ENCODE data around the gene CLEC4E.
"Not testable (repeated sequence)": the region's sequence is repeated elsewhere in the genome, so short reads cannot be mapped to it uniquely, and the experiment has no call there.

The CLEC4E gene

DNA sequence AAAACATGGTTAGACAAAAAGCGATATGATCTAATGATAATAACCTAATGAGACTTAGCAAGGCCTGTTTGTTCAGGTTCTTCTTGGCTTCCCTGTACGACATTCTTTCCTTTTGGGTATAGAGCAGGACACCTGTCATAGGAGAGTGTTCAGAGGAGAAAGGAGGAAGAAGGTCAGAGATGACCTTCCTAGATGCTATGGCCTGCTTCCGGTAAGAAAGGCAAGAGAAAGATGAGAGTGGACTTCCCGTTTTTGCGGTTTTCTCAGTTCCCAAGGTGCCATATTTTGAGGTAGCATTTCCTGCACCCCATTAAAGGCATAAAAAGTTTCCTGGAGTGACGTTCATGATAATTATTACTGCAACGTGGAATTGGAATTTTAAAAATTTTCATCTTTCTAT lies 8.7 kb downstream of the CLEC4E start:
- no peak for DNase-seq

GRCh38 chr12:8527250-8528130 lies 13.2 kb downstream of the CLEC4E start:
- DNase-seq: no peak

DNA sequence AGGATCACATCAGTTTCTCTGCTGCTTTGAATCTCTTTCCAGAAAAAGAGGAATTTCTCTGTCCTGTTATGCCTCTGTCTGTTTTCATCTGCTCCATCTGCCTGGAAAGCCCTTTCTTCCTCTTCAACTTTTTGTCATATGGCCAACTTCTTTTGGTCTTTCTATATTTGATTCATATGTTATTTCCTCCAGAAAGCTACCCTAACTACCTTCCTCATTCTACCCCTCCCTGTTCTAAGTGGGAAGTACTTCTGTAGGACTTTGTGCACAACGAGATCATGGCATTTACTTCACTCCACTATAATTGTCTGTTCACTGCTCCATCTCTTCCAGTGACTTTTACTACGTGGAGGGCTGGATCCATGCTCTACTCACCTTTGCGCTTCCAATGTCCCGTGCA lies 21.5 kb downstream of the CLEC4E start:
- DNase-seq: no peak

GRCh38 chr12:8517971-8518370 lies 22.7 kb downstream of the CLEC4E start:
- no peak for DNase-seq

DNA sequence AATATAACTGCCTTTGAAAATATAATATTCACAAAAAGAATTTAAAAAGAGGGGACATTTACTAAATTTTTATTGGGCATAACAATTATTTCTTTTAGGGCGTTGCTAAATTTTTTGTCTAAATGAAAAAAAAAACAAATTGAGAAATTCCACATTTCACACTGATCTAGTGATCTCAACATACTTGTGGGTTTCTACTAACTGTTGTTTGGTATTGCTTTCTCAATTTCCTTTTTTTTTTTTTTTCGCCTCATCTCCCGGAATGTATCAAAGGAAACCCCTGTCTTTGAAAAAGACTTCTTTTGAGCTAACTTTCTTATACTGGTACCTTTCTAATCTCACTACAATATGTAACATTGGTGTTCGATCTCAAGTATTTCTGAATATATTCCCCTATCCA lies 27.4 kb downstream of the CLEC4E start, which contains the start of gene CLEC4D:
Gene CLEC4D (plus strand): TSS at position 248 of the 400 bp plus-strand sequence. CDS start 230 bp downstream, outside the sequence.
- no peak for DNase-seq

DNA sequence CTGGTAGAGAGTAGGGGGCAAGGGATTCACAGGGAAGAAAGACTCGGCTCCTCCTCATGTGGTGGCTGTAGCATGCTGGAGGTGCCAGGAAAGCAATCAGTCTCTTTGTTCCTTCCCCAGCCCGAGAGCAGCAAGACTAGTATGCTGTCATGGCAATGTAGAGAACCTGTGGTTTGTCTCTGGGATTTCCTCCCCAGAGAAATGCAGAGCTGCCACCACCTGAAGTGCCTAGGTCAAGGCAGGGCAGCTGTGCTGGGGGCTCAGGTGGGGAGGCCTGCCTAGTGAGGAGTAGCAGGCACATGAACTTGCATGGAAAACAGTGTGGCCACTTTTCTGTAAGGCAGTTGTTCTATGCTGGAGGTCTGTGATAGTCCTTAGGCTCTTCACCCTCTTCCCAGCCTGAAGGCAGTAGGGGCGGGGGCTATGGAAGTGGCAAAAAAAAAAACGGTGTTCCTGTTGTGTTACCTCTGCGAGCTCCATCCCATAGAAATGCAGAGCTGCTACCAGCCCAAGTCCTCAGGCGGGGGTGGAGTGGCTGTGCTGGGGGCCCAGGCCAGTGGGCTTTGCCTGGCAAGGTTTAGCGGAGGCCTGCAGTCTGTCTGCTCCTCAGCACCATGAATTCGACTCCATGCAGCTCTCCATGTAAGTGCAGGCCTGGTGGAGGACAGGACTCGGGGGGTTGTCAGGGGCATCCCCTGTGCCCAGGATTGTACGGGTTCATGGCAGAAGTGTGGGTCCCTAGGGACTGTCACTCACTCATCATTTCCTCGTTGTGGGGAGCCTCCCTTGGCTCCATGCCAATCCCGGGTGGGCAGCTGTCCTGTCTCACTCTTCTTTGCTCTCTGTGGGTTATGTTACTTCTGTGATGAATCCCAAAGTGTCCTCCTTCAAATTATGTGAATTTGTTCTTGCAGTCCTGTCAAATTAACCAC lies 31.5 kb downstream of the CLEC4E start:
- DNase-seq: no peak

DNA sequence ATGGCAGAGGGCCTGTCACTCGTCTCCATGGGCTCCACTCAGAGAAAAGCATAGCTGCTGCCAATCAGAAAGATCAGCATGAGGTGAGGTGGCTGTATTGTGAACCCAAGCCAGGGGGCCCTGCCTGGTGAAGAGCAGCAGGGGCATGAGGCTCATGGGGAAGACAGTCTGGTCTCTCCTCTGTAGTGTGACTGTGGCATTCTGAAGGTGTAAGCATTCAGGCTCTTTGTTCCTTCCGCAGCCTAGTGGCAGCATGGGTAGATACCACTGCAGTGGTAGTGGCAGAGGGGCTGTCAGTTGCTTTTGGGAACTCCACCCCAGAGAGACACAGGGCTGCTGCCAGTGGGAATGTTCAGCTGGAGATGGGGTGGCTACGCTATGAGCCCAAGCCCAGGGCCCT lies 32.5 kb downstream of the CLEC4E start:
- DNase-seq: no peak

- no peak for DNase-seq
Observed at GRCh38 chr12:8507596-8507995, 33.1 kb downstream of the CLEC4E start.

DNA sequence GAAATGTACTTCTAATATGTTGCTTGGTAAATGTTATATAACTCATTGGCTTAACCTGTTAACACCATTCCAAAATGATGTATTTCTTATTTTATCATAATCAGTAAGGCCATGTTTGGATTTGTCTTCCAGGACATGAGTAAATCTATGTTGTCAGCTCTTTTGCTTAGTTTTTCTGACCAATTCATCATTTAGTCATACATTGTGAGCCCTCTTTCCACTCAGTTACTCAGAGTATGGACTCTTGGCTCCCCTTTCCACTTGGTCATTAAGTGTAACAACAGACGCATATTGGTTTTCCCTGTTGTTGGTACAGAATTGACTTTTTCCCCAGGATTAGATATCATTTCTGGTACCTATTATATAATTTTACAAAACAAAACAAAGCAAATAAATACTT lies 36.4 kb downstream of the CLEC4E start:
- DNase-seq: no peak

GRCh38 chr12:8501720-8502119 lies 39.0 kb downstream of the CLEC4E start:
- DNase-seq: no peak

- no peak for DNase-seq
Observed at GRCh38 chr12:8499616-8500015, 41.1 kb downstream of the CLEC4E start.

DNA sequence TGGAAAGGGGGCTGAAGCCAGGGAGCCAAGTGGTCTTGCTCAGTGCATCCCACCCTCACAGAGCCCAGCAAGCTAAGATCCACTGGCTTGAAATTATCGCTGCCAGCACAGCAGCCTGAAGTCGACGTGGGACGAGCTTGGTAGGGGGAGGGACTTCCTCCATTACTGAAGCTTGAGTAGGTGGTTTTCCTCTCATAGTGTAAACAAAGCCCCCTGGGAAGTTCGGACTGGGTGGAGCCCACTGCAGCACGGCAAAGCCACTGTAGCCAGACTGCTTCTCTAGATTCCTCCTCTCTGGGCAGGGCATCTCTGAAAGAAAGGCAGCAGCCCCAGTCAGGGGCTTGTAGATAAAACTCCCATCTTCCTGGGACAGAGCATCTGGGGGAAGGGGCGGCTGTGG lies 44.6 kb downstream of the CLEC4E start:
- DNase-seq: not testable (repeated sequence)

DNA sequence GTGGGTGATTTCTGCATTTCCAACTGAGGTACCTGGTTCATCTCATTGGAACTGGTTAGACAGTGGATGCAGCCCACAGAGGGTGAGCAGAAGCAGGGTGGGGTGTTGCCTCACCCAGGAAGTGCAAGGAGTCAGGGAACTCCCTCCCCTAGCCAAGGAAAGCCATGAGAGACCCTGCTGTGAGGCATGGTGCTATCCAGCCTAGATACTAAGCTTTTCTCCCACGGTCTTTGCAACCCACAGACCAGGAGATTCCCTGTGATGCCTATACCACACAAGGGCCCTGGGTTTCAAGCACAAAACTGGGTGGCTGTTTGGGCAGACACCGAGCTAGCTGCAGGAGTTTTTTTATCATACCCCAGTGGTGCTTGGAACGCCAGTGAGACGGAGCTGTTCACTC lies 45.0 kb downstream of the CLEC4E start:
- not testable (repeated sequence) for DNase-seq

- no peak for DNase-seq
Observed at GRCh38 chr12:8493084-8493483, 47.6 kb downstream of the CLEC4E start.

DNA sequence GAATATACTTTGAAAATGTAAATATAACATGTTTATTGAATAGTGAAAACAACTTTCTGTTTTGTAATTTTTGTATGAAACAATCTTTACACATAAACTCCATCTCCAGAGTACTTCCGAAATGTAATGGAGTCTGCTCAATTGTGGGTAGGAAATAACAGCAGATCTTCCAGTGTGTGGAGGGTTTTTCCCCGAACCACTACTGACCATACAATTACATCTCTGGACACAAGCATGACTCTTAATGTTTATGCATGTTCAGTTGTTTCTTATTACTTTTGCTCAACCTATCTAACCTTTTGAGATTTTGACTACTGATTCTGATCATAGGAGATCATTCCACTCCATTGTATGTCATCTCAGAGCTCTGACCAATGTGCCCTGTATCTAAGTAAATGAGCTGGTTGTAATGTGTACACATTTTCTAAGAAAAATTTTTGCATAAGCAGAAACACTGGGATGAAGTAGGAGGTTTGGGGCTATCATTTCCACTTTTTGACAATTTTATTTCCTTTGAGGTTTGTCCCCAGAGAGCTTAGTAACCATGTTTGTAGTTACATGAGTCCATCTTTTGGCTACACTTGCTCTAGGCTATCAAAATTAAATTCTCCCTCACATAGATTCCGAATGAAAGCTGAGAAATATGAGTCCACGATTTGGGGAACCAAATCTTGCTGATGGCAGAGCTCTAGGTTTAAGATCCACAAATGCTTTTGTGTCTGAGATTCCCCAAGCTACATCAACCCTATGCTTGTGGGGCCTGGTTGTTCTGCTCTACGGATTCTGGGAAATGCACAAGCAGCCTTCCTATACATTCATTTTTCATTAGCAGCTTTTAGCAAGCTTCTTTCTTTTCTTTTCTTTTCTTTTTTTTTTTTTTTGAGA lies 48.8 kb downstream of the CLEC4E start:
- DNase-seq: no peak
